Measurements from ENCODE around the gene DDX10. TPM values are rescaled to one million over a fixed set of nuclear protein-coding genes. Genes with fewer than 3 reads are reported as not detected.

Gene DDX10
- total RNA-seq, 4 donors from 2014 or later, result 5.5 to 25.0 (median 17.5) TPM

DNA sequence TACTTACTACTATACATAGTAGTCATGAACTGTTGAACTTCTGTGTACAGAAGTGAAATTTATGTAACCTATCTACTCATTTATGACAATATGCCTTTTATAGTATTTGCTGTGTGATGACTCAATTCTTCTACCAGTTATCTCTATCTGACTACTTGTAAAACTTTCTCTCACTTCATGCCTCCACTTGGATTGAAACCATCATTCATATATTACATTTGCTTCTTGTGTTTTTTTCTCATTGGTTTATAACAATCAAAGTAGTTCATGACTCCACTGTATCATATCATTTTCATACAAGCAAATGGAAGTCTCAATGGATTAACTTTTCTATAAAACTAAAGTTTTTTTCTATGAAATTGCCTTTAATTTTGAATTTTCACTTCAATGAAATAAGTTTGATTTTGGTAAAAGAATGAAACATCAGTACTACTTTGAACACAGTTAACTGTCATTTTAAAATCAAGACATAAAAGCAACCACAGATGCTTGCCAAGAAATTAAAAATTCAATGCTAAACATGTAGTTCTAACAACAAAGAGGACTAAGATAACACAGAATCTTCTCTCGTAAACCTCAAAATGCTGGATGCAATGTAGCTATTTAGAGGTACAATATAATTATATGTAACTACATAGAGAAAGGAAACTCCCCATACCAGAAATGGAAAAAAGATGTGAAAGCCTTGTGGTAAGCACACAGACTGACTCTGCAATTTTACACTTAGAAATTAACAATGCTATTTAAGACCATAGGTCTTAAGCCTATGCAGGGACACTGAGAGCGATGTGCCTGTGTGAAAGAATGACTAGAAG, 43.7 kb upstream of the DDX10 start:
- no peak for DNase-seq
- intact Hi-C loops (cut with DNase I), result no loop called here
- H3K4me3 ChIP-seq, result no peak overlapping the region
- no peaks in the 10 kb centered on the region for H3K36me3 ChIP-seq
- H3K9me3 ChIP-seq, result no peaks in the 10 kb centered on the region
- H3K27me3 ChIP-seq, result no peaks in the 10 kb centered on the region
- no peak overlapping the region for H3K27ac ChIP-seq
- peaks cover 0 to 19% (median 4%) of the 10 kb centered on the region in 3 donors for H3K4me1 ChIP-seq
- 53 to 64% methylated on average over 2 of the region's 2 CpGs for WGBS, 2 donors
- TF ChIP-seq POLR2A (IDR thresholded peaks at IDR 0.05), result no peak
- TF ChIP-seq, protein P1, sequence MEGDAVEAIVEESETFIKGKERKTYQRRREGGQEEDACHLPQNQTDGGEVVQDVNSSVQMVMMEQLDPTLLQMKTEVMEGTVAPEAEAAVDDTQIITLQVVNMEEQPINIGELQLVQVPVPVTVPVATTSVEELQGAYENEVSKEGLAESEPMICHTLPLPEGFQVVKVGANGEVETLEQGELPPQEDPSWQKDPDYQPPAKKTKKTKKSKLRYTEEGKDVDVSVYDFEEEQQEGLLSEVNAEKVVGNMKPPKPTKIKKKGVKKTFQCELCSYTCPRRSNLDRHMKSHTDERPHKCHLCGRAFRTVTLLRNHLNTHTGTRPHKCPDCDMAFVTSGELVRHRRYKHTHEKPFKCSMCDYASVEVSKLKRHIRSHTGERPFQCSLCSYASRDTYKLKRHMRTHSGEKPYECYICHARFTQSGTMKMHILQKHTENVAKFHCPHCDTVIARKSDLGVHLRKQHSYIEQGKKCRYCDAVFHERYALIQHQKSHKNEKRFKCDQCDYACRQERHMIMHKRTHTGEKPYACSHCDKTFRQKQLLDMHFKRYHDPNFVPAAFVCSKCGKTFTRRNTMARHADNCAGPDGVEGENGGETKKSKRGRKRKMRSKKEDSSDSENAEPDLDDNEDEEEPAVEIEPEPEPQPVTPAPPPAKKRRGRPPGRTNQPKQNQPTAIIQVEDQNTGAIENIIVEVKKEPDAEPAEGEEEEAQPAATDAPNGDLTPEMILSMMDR (IDR thresholded peaks at IDR 0.05), result no peak

DNA sequence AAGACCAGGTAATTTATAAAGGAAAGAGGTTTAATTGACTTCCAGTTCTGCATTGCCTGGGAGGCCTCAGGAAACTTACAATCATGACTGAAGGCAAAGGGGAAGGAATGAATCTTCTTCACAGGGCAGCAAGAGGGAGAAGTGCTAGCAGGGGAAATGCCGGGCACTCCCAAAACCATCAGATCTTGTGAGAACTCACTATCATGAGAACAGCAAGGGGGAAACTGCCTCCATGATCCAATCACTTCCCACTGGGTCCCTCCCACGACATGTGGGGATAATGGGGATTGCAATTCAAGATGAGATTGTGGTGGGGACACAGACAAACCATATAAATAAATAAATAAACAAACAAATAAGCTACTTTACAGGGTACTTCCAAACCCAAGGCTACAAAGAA, 42.5 kb upstream of the DDX10 start:
- no peaks in the 10 kb centered on the region for H3K36me3 ChIP-seq
- TF ChIP-seq, protein P1 (IDR thresholded peaks at IDR 0.05), result no peak
- no peak for TF ChIP-seq POLR2A (IDR thresholded peaks at IDR 0.05)
- H3K27me3 ChIP-seq, result no peaks in the 10 kb centered on the region
- peaks cover 0 to 8% (median 4%) of the 10 kb centered on the region in 3 donors for H3K4me1 ChIP-seq
- 69 to 88% methylated on average over 2 of the region's 2 CpGs for WGBS, 2 donors
- intact Hi-C loops (cut with DNase I), result no loop called here
- no peaks in the 10 kb centered on the region for H3K9me3 ChIP-seq
- H3K4me3 ChIP-seq, result no peak overlapping the region
- H3K27ac ChIP-seq, result no peak overlapping the region
- no peak for DNase-seq

DNA sequence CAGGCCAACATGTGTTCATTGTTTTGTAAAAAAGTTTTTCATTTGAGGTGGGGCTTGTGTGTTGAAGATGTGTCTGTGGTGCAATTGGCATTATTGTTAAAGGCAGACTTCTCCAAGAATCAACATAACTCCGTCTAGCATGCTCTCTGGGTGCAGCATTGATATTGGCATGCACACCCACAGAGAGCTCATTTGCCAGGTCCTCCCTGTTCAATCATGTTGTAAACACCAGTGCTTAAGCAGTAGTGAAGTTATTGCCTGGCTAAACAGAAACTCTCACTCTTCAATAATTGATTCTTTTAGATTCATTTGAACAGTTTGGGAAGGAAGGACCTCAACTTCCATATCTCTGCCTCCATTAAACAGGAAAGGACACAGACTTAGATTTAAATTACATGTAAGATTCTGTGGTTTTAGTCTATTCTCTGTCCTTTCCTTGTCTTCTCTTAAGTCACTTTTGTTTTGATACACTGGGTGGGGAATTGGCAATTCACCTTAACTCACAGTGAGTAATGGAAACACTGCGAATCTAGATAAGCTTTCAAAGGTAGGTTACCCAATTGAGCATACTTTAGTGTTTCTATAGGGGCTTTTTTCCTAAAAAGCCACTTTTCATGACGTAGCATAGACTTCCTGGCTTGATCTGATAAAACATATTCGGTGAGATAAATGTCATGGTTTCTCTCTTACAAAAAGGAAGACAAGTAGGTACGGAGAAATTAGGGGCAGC, 40.5 kb upstream of the DDX10 start:
- DNase-seq, result no peak
- Histone ChIP-seq H3K27me3 (no peaks in the 10 kb centered on the region), H3K9me3 (no peaks in the 10 kb centered on the region), H3K4me3 (no peak overlapping the region), H3K4me1 (peaks cover 0 to 8% (median 4%) of the 10 kb centered on the region in 3 donors), H3K36me3 (no peaks in the 10 kb centered on the region), H3K27ac (peak overlapping the region in 3 of 4 donors; percentile 60 to 74 (median 70))
- intact Hi-C loops (cut with DNase I), result no loop called here
- TF ChIP-seq, protein P1 (IDR thresholded peaks at IDR 0.05), result no peak
- no peak for TF ChIP-seq POLR2A (IDR thresholded peaks at IDR 0.05)
- WGBS, 2 donors, result 39 to 47% methylated on average over 5 of the region's 5 CpGs

DNA sequence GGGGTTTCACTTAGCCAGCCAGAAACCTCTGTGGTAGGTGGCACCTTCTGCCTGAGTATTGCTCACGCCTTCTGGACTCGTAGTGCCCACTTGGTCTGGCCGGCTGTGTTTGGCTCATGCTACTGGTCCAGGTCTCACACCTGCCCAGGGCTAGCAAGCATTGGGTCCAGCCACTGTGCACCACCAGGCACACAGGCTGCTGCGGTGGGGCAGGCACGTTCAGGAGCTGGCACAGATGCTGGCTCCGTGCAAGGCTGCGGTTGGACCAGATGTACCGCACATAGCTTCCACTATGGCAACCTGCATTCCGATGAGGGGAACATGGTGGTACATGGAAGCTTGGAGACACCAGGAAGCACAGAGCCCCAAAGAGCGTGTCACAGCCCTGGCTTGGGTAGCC, 36.5 kb upstream of the DDX10 start:
- H3K27me3 ChIP-seq, result no peaks in the 10 kb centered on the region
- TF ChIP-seq, protein P1 (IDR thresholded peaks at IDR 0.05), result no peak
- no peak for TF ChIP-seq POLR2A (IDR thresholded peaks at IDR 0.05)
- no peak overlapping the region for H3K27ac ChIP-seq
- no peaks in the 10 kb centered on the region for H3K9me3 ChIP-seq
- H3K36me3 ChIP-seq, result no peaks in the 10 kb centered on the region
- intact Hi-C loops (cut with DNase I), result no loop called here
- DNase-seq, result no peak
- peaks cover 0 to 8% (median 0%) of the 10 kb centered on the region in 3 donors for H3K4me1 ChIP-seq
- WGBS, 2 donors, result 93% methylated on average over 2 to 6 of the region's 10 CpGs
- H3K4me3 ChIP-seq, result no peak overlapping the region

DNA sequence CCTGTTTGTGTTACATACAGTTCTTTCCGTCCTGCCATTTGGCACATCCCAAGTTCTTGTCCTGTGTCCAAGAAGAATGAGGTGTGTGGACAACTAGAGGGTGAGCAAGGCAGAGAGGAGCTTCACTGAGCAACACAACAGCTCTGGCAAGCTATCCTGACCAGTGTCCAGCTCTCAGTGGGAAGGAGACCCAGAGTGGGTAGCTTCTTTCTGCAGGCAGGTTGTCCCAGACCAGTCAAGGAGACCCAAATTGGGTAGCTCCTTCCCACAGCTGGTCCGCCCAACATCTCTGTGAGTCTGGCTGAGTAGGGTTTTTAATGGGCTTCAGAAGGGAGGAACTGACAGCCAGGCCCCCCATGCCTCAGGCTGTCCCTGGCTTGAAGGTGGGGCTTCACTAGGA, 36.1 kb upstream of the DDX10 start:
- TF ChIP-seq, protein P1 (IDR thresholded peaks at IDR 0.05), result no peak
- no peak for TF ChIP-seq POLR2A (IDR thresholded peaks at IDR 0.05)
- Histone ChIP-seq H3K27me3 (no peaks in the 10 kb centered on the region), H3K4me1 (peaks cover 0 to 8% (median 0%) of the 10 kb centered on the region in 3 donors), H3K27ac (no peak overlapping the region), H3K4me3 (no peak overlapping the region), H3K9me3 (no peaks in the 10 kb centered on the region), H3K36me3 (no peaks in the 10 kb centered on the region)
- DNase-seq, result no peak
- 84 to 100% methylated on average over 1 to 2 of the region's 2 CpGs for WGBS, 2 donors
- intact Hi-C loops (cut with DNase I), result no loop called here

All from esophagus squamous epithelium (tissue), 5 donors.